Progenitor cell of endocrine pancreas (in vitro differentiated cells): Measurements from ENCODE around the gene PEX10. TPM values are rescaled to one million over a fixed set of nuclear protein-coding genes. Genes with fewer than 3 reads are reported as not detected.

Experiments used
- DNase-seq: peaks from one replicate; pipeline ENCODE4 v3.0.0; 2021; ENCODE audit warnings: low spot score; ENCODE audit not compliant: unreplicated experiment
- H3K27ac Mint-ChIP-seq: 2 replicates; pipeline ENCODE4 v1.8.0; 2021; ENCODE audit warnings: mild to moderate bottlenecking, moderate library complexity, mixed read lengths
- H3K27me3 Mint-ChIP-seq: 2 replicates; pipeline ENCODE4 v1.8.0; 2021; ENCODE audit warnings: mixed read lengths
- H3K36me3 Mint-ChIP-seq: 2 replicates; pipeline ENCODE4 v1.8.0; 2022; ENCODE audit warnings: mixed read lengths; ENCODE audit not compliant: insufficient read depth
- H3K4me1 Mint-ChIP-seq: 2 replicates; pipeline ENCODE4 v1.8.0; 2021; ENCODE audit warnings: low read depth, mixed read lengths
- H3K4me3 Mint-ChIP-seq: 2 replicates; pipeline ENCODE4 v1.8.0; 2021; ENCODE audit warnings: low read depth, mild to moderate bottlenecking, moderate library complexity, mixed read lengths
- H3K9me3 Mint-ChIP-seq: 2 replicates; pipeline ENCODE4 v1.8.0; 2021; ENCODE audit warnings: low read depth, mixed read lengths
- CTCF ChIP-seq: fragments of 200-600 bp; sonication (generic); IDR thresholded peaks from one replicate; pipeline ENCODE4 v1.5.0; 2021; ENCODE audit warnings: antibody characterized with exemption, mild to moderate bottlenecking; ENCODE audit not compliant: unreplicated experiment
- total RNA-seq: library from RNA; stranded (reverse); gene quantifications from 2 replicates; pipeline ENCODE4 v1.2.1, GENCODE V29; 2021

Gene PEX10
- total RNA-seq, 1 donor from 2014 or later: 27.5 TPM

GRCh38 chr1:2435091-2435490 lies 22.7 kb upstream of the PEX10 start:
- Mint-ChIP-seq H3K27me3 (peaks cover 22% of the 10 kb centered on the region), H3K4me1 (no peaks in the 10 kb centered on the region), H3K9me3 (no peaks in the 10 kb centered on the region), H3K4me3 (no peak overlapping the region), H3K36me3 (no peaks in the 10 kb centered on the region), H3K27ac (no peak overlapping the region)
- DNase-seq: no peak
- TF ChIP-seq CTCF: no peak

GRCh38 chr1:2433936-2434655 lies 21.7 kb upstream of the PEX10 start:
- Mint-ChIP-seq H3K27ac (no peak overlapping the region), H3K4me1 (no peaks in the 10 kb centered on the region), H3K4me3 (no peak overlapping the region), H3K27me3 (peaks cover 17% of the 10 kb centered on the region), H3K36me3 (no peaks in the 10 kb centered on the region), H3K9me3 (no peaks in the 10 kb centered on the region)
- TF ChIP-seq CTCF: no peak
- no peak for DNase-seq

GRCh38 chr1:2433196-2433595 lies 20.8 kb upstream of the PEX10 start:
- Mint-ChIP-seq H3K4me1 (no peaks in the 10 kb centered on the region), H3K4me3 (no peak overlapping the region)
- TF ChIP-seq CTCF: no peak

GRCh38 chr1:2432441-2432844 lies 20.1 kb upstream of the PEX10 start:
- Mint-ChIP-seq H3K9me3 (no peaks in the 10 kb centered on the region), H3K27me3 (peaks cover 10% of the 10 kb centered on the region), H3K27ac (no peak overlapping the region), H3K4me1 (no peaks in the 10 kb centered on the region), H3K4me3 (no peak overlapping the region), H3K36me3 (no peaks in the 10 kb centered on the region)
- no peak for TF ChIP-seq CTCF
- no peak for DNase-seq

More at GRCh38 chr1:2433196-2433595, 20.8 kb upstream of the PEX10 start:
- no peak overlapping the region for H3K27ac Mint-ChIP-seq
- no peak for DNase-seq
- peaks cover 17% of the 10 kb centered on the region for H3K27me3 Mint-ChIP-seq
- no peaks in the 10 kb centered on the region for H3K36me3 Mint-ChIP-seq
- no peaks in the 10 kb centered on the region for H3K9me3 Mint-ChIP-seq

GRCh38 chr1:2431518-2431917 lies 19.2 kb upstream of the PEX10 start:
- Mint-ChIP-seq H3K27me3 (peaks cover 7% of the 10 kb centered on the region), H3K4me3 (no peak overlapping the region), H3K4me1 (no peaks in the 10 kb centered on the region), H3K36me3 (no peaks in the 10 kb centered on the region), H3K9me3 (no peaks in the 10 kb centered on the region), H3K27ac (no peak overlapping the region)
- no peak for DNase-seq
- TF ChIP-seq CTCF: no peak
